HEK293 (cell line): Measurements from ENCODE around the gene ATP5ME.

Experiments
- CTCF ChIA-PET: fragments of 350-600 bp; formaldehyde crosslinking; extraction: SDS; loops from one replicate; lab custom pipeline; 2021; ENCODE audit warnings: antibody characterized with exemption; lab: Yijun Ruan, JAX
- POLR2A ChIA-PET: fragments of 300-600 bp; formaldehyde crosslinking; extraction: SDS; loops from one replicate; lab custom pipeline; 2020; ENCODE audit warnings: antibody characterized with exemption, inconsistent platforms; lab: Yijun Ruan, JAX
- H3K27ac ChIP-seq: fragments of 200-500 bp; sonication (Bioruptor generic); 2 replicates; pipeline ENCODE4 v1.5.1; 2014; ENCODE audit warnings: low read depth, low read length, control low read depth, inconsistent platforms; ENCODE audit errors: extremely low read depth
- H3K36me3 ChIP-seq, 2 experiments: fragments of 200-500 bp in 1 of 2; sonication (Bioruptor generic) in 1 of 2; 1 replicate in 1 of 2; 2 replicates in 1 of 2; pipeline ENCODE4 v1.5.1; 2014 to 2017; ENCODE audit warnings: inconsistent platforms in 2 of 2, low read length in 2 of 2; ENCODE audit not compliant: control insufficient read depth in 2 of 2, insufficient read depth in 1 of 2
- H3K4me1 ChIP-seq: fragments of 200-500 bp; sonication (Bioruptor generic); 2 replicates; pipeline ENCODE4 v1.5.1; 2014; ENCODE audit warnings: mild to moderate bottlenecking, low read length, inconsistent platforms; ENCODE audit not compliant: control insufficient read depth, insufficient read depth
- H3K4me3 ChIP-seq: 2 replicates; pipeline ENCODE4 v1.5.1; 2011; ENCODE audit warnings: low read depth, mild to moderate bottlenecking, control low read depth, low read length, moderate library complexity
- H3K9me3 ChIP-seq: fragments of 200-500 bp; sonication (Bioruptor generic); 2 replicates; pipeline ENCODE4 v1.5.1; 2014; ENCODE audit warnings: low read depth, low read length, inconsistent platforms; ENCODE audit not compliant: control insufficient read depth, insufficient read depth
- PRDM1 ChIP-seq: fragments of 450-650 bp; formaldehyde crosslinking; IDR thresholded peaks from 2 replicates; pipeline ENCODE4; 2016; ENCODE audit warnings: missing biosample characterization, missing genetic modification characterization
- SCRT2 ChIP-seq: fragments of 450-650 bp; formaldehyde crosslinking; IDR thresholded peaks from 2 replicates; pipeline ENCODE4 v1.5.1; 2016; ENCODE audit warnings: missing biosample characterization, missing genetic modification characterization
- SP7 ChIP-seq: fragments of 450-650 bp; formaldehyde crosslinking; IDR thresholded peaks from 2 replicates; pipeline ENCODE4 v1.5.1; 2016; ENCODE audit warnings: missing biosample characterization, missing genetic modification characterization
- ZIC2 ChIP-seq: fragments of 450-650 bp; formaldehyde crosslinking; IDR thresholded peaks from 2 replicates; pipeline ENCODE4 v1.5.1; 2016; ENCODE audit warnings: missing biosample characterization, missing genetic modification characterization
- ZNF133 ChIP-seq: fragments of 450-650 bp; formaldehyde crosslinking; IDR thresholded peaks from 2 replicates; pipeline ENCODE4 v1.5.1; 2016; ENCODE audit warnings: missing biosample characterization, missing genetic modification characterization
- ZNF202 ChIP-seq: fragments of 450-650 bp; formaldehyde crosslinking; IDR thresholded peaks from 2 replicates; pipeline ENCODE4 v1.5.1; 2016; ENCODE audit warnings: missing biosample characterization, missing genetic modification characterization, borderline replicate concordance
- ZNF433 ChIP-seq: fragments of 450-650 bp; formaldehyde crosslinking; IDR thresholded peaks from 2 replicates; pipeline ENCODE4 v1.5.1; 2016; ENCODE audit warnings: missing biosample characterization, missing genetic modification characterization, low read depth
- ZNF76 ChIP-seq: fragments of 450-650 bp; formaldehyde crosslinking; IDR thresholded peaks from 2 replicates; pipeline ENCODE4; 2016; ENCODE audit warnings: low read depth, missing biosample characterization, missing genetic modification characterization, borderline replicate concordance
- ZNF791 ChIP-seq: fragments of 450-650 bp; formaldehyde crosslinking; IDR thresholded peaks from 2 replicates; pipeline ENCODE4 v1.5.1; 2016; ENCODE audit warnings: missing biosample characterization, missing genetic modification characterization
- TF ChIP-seq, protein P1 (sequence below): fragments of 450-650 bp; formaldehyde crosslinking; IDR thresholded peaks from 2 replicates; pipeline ENCODE4 v1.5.1; 2016; ENCODE audit warnings: missing biosample characterization, missing genetic modification characterization
- TF ChIP-seq, protein P2 (sequence below): IDR thresholded peaks from 2 replicates; pipeline ENCODE4 v1.6.1; 2011; ENCODE audit warnings: mild to moderate bottlenecking, low read depth, low read length, borderline replicate concordance
- TF ChIP-seq, protein P3 (sequence below): fragments of 450-650 bp; formaldehyde crosslinking; IDR thresholded peaks from 2 replicates; pipeline ENCODE4 v1.5.1; 2016; ENCODE audit warnings: missing biosample characterization, missing genetic modification characterization
- TF ChIP-seq, protein P4 (sequence below): fragments of 450-650 bp; formaldehyde crosslinking; IDR thresholded peaks from 2 replicates; pipeline ENCODE4 v1.5.1; 2017; ENCODE audit warnings: missing biosample characterization, missing genetic modification characterization
- TF ChIP-seq, protein P5 (sequence below): fragments of 450-650 bp; formaldehyde crosslinking; IDR thresholded peaks from 2 replicates; pipeline ENCODE4 v1.5.1; 2016; ENCODE audit warnings: missing biosample characterization, missing genetic modification characterization, borderline replicate concordance
- TF ChIP-seq, protein P6 (sequence below): fragments of 450-650 bp; formaldehyde crosslinking; conservative IDR thresholded peaks from 2 replicates; pipeline ENCODE4 v1.5.1; 2016; ENCODE audit warnings: low read depth, missing biosample characterization, missing genetic modification characterization
- TF ChIP-seq, protein P7 (sequence below): fragments of 450-650 bp; formaldehyde crosslinking; IDR thresholded peaks from 2 replicates; pipeline ENCODE4 v1.5.1; 2016; ENCODE audit warnings: missing biosample characterization, missing genetic modification characterization

The ATP5ME gene

DNA sequence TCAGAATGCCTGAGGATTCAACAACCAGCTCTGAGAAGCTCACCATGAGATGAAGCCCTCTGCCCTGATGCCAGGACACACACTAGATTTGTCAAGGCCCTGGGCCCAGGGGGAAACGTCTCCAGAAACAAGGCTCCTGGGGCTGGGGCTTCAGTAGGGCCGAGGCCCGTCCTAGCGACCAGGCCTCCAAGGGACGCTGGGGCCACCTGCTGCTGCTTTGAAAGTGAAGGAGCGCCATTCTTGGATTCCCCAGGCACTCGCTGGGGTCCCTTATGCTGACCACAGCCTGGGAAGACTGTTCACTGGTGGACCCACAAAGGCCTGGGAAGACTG is 24.8 kb downstream of the ATP5ME start:
- Histone ChIP-seq H3K4me3 (no peak overlapping the region), H3K27ac (no peak overlapping the region), H3K36me3 (no peaks in the 10 kb centered on the region), H3K9me3 (no peaks in the 10 kb centered on the region), H3K4me1 (no peaks in the 10 kb centered on the region)
- no peak for TF ChIP-seq ZIC2 (tag by site-specific recombination)
- TF ChIP-seq PRDM1 (tag by site-specific recombination), result no peak
- TF ChIP-seq, protein P1, sequence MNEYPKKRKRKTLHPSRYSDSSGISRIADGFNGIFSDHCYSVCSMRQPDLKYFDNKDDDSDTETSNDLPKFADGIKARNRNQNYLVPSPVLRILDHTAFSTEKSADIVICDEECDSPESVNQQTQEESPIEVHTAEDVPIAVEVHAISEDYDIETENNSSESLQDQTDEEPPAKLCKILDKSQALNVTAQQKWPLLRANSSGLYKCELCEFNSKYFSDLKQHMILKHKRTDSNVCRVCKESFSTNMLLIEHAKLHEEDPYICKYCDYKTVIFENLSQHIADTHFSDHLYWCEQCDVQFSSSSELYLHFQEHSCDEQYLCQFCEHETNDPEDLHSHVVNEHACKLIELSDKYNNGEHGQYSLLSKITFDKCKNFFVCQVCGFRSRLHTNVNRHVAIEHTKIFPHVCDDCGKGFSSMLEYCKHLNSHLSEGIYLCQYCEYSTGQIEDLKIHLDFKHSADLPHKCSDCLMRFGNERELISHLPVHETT (tag by site-specific recombination), result no peak
- TF ChIP-seq ZNF202 (tag by site-specific recombination), result no peak
- TF ChIP-seq, protein P2, sequence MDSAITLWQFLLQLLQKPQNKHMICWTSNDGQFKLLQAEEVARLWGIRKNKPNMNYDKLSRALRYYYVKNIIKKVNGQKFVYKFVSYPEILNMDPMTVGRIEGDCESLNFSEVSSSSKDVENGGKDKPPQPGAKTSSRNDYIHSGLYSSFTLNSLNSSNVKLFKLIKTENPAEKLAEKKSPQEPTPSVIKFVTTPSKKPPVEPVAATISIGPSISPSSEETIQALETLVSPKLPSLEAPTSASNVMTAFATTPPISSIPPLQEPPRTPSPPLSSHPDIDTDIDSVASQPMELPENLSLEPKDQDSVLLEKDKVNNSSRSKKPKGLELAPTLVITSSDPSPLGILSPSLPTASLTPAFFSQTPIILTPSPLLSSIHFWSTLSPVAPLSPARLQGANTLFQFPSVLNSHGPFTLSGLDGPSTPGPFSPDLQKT, result no peak
- no peak for TF ChIP-seq SCRT2 (tag by site-specific recombination)
- TF ChIP-seq ZNF791 (tag by site-specific recombination), result no peak
- TF ChIP-seq, protein P3, sequence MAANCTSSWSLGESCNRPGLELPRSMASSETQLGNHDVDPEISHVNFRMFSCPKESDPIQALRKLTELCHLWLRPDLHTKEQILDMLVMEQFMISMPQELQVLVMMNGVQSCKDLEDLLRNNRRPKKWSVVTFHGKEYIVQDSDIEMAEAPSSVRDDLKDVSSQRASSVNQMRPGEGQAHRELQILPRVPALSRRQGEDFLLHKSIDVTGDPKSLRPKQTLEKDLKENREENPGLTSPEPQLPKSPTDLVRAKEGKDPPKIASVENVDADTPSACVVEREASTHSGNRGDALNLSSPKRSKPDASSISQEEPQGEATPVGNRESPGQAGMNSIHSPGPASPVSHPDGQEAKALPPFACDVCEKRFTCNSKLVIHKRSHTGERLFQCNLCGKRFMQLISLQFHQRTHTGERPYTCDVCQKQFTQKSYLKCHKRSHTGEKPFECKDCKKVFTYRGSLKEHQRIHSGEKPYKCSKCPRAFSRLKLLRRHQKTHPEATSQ, result no peak
- TF ChIP-seq, protein P4, sequence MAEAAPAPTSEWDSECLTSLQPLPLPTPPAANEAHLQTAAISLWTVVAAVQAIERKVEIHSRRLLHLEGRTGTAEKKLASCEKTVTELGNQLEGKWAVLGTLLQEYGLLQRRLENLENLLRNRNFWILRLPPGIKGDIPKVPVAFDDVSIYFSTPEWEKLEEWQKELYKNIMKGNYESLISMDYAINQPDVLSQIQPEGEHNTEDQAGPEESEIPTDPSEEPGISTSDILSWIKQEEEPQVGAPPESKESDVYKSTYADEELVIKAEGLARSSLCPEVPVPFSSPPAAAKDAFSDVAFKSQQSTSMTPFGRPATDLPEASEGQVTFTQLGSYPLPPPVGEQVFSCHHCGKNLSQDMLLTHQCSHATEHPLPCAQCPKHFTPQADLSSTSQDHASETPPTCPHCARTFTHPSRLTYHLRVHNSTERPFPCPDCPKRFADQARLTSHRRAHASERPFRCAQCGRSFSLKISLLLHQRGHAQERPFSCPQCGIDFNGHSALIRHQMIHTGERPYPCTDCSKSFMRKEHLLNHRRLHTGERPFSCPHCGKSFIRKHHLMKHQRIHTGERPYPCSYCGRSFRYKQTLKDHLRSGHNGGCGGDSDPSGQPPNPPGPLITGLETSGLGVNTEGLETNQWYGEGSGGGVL (tag by site-specific recombination), result no peak
- TF ChIP-seq ZNF76 (tag by site-specific recombination), result no peak
- TF ChIP-seq SP7, result no peak
- TF ChIP-seq ZNF433 (tag by site-specific recombination), result no peak
- TF ChIP-seq, protein P5, sequence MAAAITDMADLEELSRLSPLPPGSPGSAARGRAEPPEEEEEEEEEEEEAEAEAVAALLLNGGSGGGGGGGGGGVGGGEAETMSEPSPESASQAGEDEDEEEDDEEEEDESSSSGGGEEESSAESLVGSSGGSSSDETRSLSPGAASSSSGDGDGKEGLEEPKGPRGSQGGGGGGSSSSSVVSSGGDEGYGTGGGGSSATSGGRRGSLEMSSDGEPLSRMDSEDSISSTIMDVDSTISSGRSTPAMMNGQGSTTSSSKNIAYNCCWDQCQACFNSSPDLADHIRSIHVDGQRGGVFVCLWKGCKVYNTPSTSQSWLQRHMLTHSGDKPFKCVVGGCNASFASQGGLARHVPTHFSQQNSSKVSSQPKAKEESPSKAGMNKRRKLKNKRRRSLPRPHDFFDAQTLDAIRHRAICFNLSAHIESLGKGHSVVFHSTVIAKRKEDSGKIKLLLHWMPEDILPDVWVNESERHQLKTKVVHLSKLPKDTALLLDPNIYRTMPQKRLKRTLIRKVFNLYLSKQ (tag by site-specific recombination), result no peak
- TF ChIP-seq, protein P6, sequence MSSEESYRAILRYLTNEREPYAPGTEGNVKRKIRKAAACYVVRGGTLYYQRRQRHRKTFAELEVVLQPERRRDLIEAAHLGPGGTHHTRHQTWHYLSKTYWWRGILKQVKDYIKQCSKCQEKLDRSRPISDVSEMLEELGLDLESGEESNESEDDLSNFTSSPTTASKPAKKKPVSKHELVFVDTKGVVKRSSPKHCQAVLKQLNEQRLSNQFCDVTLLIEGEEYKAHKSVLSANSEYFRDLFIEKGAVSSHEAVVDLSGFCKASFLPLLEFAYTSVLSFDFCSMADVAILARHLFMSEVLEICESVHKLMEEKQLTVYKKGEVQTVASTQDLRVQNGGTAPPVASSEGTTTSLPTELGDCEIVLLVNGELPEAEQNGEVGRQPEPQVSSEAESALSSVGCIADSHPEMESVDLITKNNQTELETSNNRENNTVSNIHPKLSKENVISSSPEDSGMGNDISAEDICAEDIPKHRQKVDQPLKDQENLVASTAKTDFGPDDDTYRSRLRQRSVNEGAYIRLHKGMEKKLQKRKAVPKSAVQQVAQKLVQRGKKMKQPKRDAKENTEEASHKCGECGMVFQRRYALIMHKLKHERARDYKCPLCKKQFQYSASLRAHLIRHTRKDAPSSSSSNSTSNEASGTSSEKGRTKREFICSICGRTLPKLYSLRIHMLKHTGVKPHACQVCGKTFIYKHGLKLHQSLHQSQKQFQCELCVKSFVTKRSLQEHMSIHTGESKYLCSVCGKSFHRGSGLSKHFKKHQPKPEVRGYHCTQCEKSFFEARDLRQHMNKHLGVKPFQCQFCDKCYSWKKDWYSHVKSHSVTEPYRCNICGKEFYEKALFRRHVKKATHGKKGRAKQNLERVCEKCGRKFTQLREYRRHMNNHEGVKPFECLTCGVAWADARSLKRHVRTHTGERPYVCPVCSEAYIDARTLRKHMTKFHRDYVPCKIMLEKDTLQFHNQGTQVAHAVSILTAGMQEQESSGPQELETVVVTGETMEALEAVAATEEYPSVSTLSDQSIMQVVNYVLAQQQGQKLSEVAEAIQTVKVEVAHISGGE (tag by site-specific recombination), result no peak
- TF ChIP-seq, protein P7, sequence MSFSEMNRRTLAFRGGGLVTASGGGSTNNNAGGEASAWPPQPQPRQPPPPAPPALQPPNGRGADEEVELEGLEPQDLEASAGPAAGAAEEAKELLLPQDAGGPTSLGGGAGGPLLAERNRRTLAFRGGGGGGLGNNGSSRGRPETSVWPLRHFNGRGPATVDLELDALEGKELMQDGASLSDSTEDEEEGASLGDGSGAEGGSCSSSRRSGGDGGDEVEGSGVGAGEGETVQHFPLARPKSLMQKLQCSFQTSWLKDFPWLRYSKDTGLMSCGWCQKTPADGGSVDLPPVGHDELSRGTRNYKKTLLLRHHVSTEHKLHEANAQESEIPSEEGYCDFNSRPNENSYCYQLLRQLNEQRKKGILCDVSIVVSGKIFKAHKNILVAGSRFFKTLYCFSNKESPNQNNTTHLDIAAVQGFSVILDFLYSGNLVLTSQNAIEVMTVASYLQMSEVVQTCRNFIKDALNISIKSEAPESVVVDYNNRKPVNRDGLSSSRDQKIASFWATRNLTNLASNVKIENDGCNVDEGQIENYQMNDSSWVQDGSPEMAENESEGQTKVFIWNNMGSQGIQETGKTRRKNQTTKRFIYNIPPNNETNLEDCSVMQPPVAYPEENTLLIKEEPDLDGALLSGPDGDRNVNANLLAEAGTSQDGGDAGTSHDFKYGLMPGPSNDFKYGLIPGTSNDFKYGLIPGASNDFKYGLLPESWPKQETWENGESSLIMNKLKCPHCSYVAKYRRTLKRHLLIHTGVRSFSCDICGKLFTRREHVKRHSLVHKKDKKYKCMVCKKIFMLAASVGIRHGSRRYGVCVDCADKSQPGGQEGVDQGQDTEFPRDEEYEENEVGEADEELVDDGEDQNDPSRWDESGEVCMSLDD (tag by site-specific recombination), result no peak
- TF ChIP-seq ZNF133 (tag by site-specific recombination), result no peak
- ChIA-PET POLR2A (no interaction called here), CTCF (no interaction called here)
